Measurements from ENCODE around the gene LHFPL6.
A peak's percentile ranks its signal among the peaks of the same experiment; 100 is the strongest.
"Not testable (repeated sequence)": the region's sequence is repeated elsewhere in the genome, so short reads cannot be mapped to it uniquely, and the experiment has no call there.

LHFPL6 gene

GRCh38 chr13:39341251-39341650, 261.7 kb downstream of the LHFPL6 start:
- no peak for DNase-seq

GRCh38 chr13:39338114-39338513, 264.9 kb downstream of the LHFPL6 start:
- DNase-seq, result not testable (repeated sequence)

- no peak for DNase-seq
These were observed 266.1 kb downstream of the LHFPL6 start for GRCh38 chr13:39336937-39337336.

- no peak for DNase-seq
These were observed 266.8 kb downstream of the LHFPL6 start for GRCh38 chr13:39336207-39336606.

- no peak for DNase-seq
These were observed 267.3 kb downstream of the LHFPL6 start for GRCh38 chr13:39335721-39336120.

- no peak for DNase-seq
These were observed 272.5 kb downstream of the LHFPL6 start for GRCh38 chr13:39330504-39330903.

- no peak for DNase-seq
These were observed 273.8 kb downstream of the LHFPL6 start for GRCh38 chr13:39329182-39329639.

GRCh38 chr13:39327172-39327479, 275.9 kb downstream of the LHFPL6 start:
- no peak for DNase-seq

GRCh38 chr13:39326469-39327171, 276.4 kb downstream of the LHFPL6 start:
- no peak for DNase-seq

- no peak for DNase-seq
These were observed 278.1 kb downstream of the LHFPL6 start for GRCh38 chr13:39324806-39325311.

GRCh38 chr13:39322836-39323585, 280.0 kb downstream of the LHFPL6 start:
- DNase-seq, result no peak

GRCh38 chr13:39321574-39321973, 281.4 kb downstream of the LHFPL6 start:
- no peak for DNase-seq

GRCh38 chr13:39318161-39318560, 284.8 kb downstream of the LHFPL6 start:
- DNase-seq, result no peak

GRCh38 chr13:39317291-39317690, 285.7 kb downstream of the LHFPL6 start:
- DNase-seq, result peak; percentile 24

GRCh38 chr13:39315796-39316195, 287.2 kb downstream of the LHFPL6 start:
- DNase-seq, result no peak

- DNase-seq, result no peak
These were observed 289.3 kb downstream of the LHFPL6 start for GRCh38 chr13:39313721-39314120.

- no peak for DNase-seq
These were observed 290.4 kb downstream of the LHFPL6 start for GRCh38 chr13:39312596-39312995.

- DNase-seq, result peak; percentile 35
These were observed 291.4 kb downstream of the LHFPL6 start for GRCh38 chr13:39311619-39312018.

- DNase-seq, result no peak
These were observed 292.0 kb downstream of the LHFPL6 start for GRCh38 chr13:39310961-39311360.

GRCh38 chr13:39306639-39307589, 296.1 kb downstream of the LHFPL6 start:
- DNase-seq, result no peak

- no peak for DNase-seq
These were observed 300.2 kb downstream of the LHFPL6 start for GRCh38 chr13:39302820-39303219.

- no peak for DNase-seq
These were observed 304.0 kb downstream of the LHFPL6 start for GRCh38 chr13:39298951-39299350.

- peak; percentile 9 for DNase-seq
These were observed 305.3 kb downstream of the LHFPL6 start for GRCh38 chr13:39297664-39298171.
